GM23338 (cell line): ENCODE measurements around the gene FAM118B. TPM values are rescaled to one million over a fixed set of nuclear protein-coding genes. Genes with fewer than 3 reads are reported as not detected.

Experiments used
- ATAC-seq: fragments of 200-7000 bp; cut with Tn5 transposase; 3 replicates; pipeline ENCODE4 v1.9.1; 2020
- DNase-seq: peaks from one replicate; pipeline ENCODE4 v3.0.0-alpha.2; 2015; ENCODE audit warnings: low spot score
- H2AFZ ChIP-seq: fragments of 200-600 bp; sonication (generic); 2 replicates; pipeline ENCODE4 v1.8.0; 2016; ENCODE audit warnings: antibody characterized with exemption, mild to moderate bottlenecking, moderate library complexity
- H3F3A ChIP-seq: fragments of 200-600 bp; sonication (generic); replicated peaks from 2 replicates; pipeline ENCODE4 v1.8.0; 2017; ENCODE audit warnings: antibody characterized with exemption, mixed run types, low read depth
- H3K27ac ChIP-seq: fragments of 200-600 bp; sonication (generic); 2 replicates; pipeline ENCODE4 v1.6.1; 2016; ENCODE audit warnings: low read depth
- H3K27me3 ChIP-seq: fragments of 200-600 bp; sonication (generic); 2 replicates; pipeline ENCODE4 v1.8.0; 2016; ENCODE audit warnings: mild to moderate bottlenecking, mixed run types, moderate library complexity; ENCODE audit not compliant: insufficient read depth
- H3K36me3 ChIP-seq: fragments of 200-600 bp; sonication (generic); 2 replicates; pipeline ENCODE4 v1.8.0; 2016; ENCODE audit warnings: mild to moderate bottlenecking; ENCODE audit not compliant: insufficient read depth
- H3K4me1 ChIP-seq: fragments of 200-600 bp; sonication (generic); 2 replicates; pipeline ENCODE4 v1.8.0; 2016; ENCODE audit warnings: mild to moderate bottlenecking, moderate library complexity; ENCODE audit not compliant: insufficient read depth
- H3K4me2 ChIP-seq: fragments of 200-600 bp; sonication (generic); 2 replicates; pipeline ENCODE4 v1.7.1; 2017; ENCODE audit warnings: mixed run types
- H3K4me3 ChIP-seq: fragments of 200-600 bp; sonication (generic); 2 replicates; pipeline ENCODE4 v1.6.1; 2016; ENCODE audit warnings: mixed run types
- H3K79me2 ChIP-seq: fragments of 200-600 bp; sonication (generic); replicated peaks from 2 replicates; pipeline ENCODE4 v1.8.0; 2017; ENCODE audit warnings: mild to moderate bottlenecking; ENCODE audit not compliant: insufficient read depth
- H3K9me2 ChIP-seq: fragments of 200-600 bp; sonication (generic); 2 replicates; pipeline ENCODE4 v1.8.0; 2017; ENCODE audit not compliant: insufficient read depth
- H4K20me1 ChIP-seq: fragments of 200-600 bp; sonication (generic); replicated peaks from 2 replicates; pipeline ENCODE4 v1.8.0; 2017; ENCODE audit warnings: mild to moderate bottlenecking; ENCODE audit not compliant: insufficient read depth
- H3K27ac Mint-ChIP-seq: 2 replicates; pipeline ENCODE4 v1.8.0; 2020; ENCODE audit warnings: inconsistent platforms, mild to moderate bottlenecking, moderate library complexity, mixed read lengths
- H3K27me3 Mint-ChIP-seq: 3 replicates; pipeline ENCODE4 v1.8.0; 2022; ENCODE audit warnings: low read depth, mild to moderate bottlenecking, moderate library complexity, mixed read lengths, inconsistent platforms; ENCODE audit not compliant: insufficient read depth, poor library complexity
- H3K36me3 Mint-ChIP-seq: 3 replicates; pipeline ENCODE4 v1.8.0; 2021; ENCODE audit warnings: low read depth, mild to moderate bottlenecking, inconsistent platforms, moderate library complexity, mixed read lengths
- H3K4me1 Mint-ChIP-seq: 3 replicates; pipeline ENCODE4 v1.8.0; 2020; ENCODE audit warnings: mild to moderate bottlenecking, inconsistent platforms, mixed read lengths
- H3K4me3 Mint-ChIP-seq: 3 replicates; pipeline ENCODE4 v1.8.0; 2021; ENCODE audit warnings: moderate library complexity, mild to moderate bottlenecking, inconsistent platforms, mixed read lengths
- H3K9me3 Mint-ChIP-seq: 3 replicates; pipeline ENCODE4 v1.8.0; 2020; ENCODE audit warnings: moderate library complexity, mild to moderate bottlenecking, inconsistent platforms, mixed read lengths
- CTCF ChIP-seq, 2 experiments: fragments of 200-600 bp in 1 of 2; sonication (generic) in 1 of 2; conservative IDR thresholded peaks; 2 replicates each; pipeline versions ENCODE4 v1.5.1 to v1.6.1; 2016 to 2017; ENCODE audit warnings: antibody characterized with exemption in 2 of 2, low read depth in 2 of 2, mild to moderate bottlenecking in 2 of 2, moderate library complexity in 1 of 2
- ETS1 ChIP-seq: IDR thresholded peaks from 2 replicates; pipeline ENCODE4 v1.6.1; 2016; ENCODE audit warnings: antibody characterized with exemption
- EZH2 ChIP-seq: fragments of 200-600 bp; sonication (generic); IDR thresholded peaks from one replicate; pipeline ENCODE4 v1.8.0; 2017; ENCODE audit warnings: antibody characterized with exemption, mild to moderate bottlenecking, low read depth; ENCODE audit not compliant: unreplicated experiment
- EZH2phosphoT487 ChIP-seq: fragments of 200-600 bp; sonication (generic); IDR thresholded peaks from one replicate; pipeline ENCODE4 v1.8.1; 2018; ENCODE audit warnings: antibody characterized with exemption; ENCODE audit not compliant: unreplicated experiment
- POLR2AphosphoS5 ChIP-seq: IDR thresholded peaks from 2 replicates; pipeline ENCODE4 v1.6.1; 2016; ENCODE audit warnings: antibody characterized with exemption, low read depth
- STAT1 ChIP-seq: IDR thresholded peaks from one replicate; pipeline ENCODE4 v1.6.1; 2016; ENCODE audit warnings: antibody characterized with exemption; ENCODE audit not compliant: unreplicated experiment
- ZNF114 ChIP-seq: fragments of 250-450 bp; sonication (Bioruptor Pico); IDR thresholded peaks from 2 replicates; pipeline ENCODE4 v1.5.0; 2020; ENCODE audit warnings: mild to moderate bottlenecking, moderate library complexity
- ZNF462 ChIP-seq: fragments of 250-450 bp; sonication (Bioruptor Pico); IDR thresholded peaks from 2 replicates; pipeline ENCODE4 v1.5.0; 2020; ENCODE audit warnings: mild to moderate bottlenecking, moderate library complexity
- polyA plus RNA-seq: library from polyadenylated mRNA; unstranded; fragments of >200 nt; fragmentation: Nextera tagmentation; extraction: Ambion mirVana; gene quantifications from 2 replicates; pipeline ENCODE4 v1.2.1, GENCODE V29; 2016
- total RNA-seq: library from RNA; depleted of rRNA; stranded (reverse); fragments of >200 nt; shearing (Covaris generic); gene quantifications from 2 replicates; pipeline ENCODE4 v1.2.3, GENCODE V29; 2014

FAM118B gene
- total and polyA plus RNA-seq, 2 experiments from 2014 or later: 33.7 to 43.4 TPM

DNA sequence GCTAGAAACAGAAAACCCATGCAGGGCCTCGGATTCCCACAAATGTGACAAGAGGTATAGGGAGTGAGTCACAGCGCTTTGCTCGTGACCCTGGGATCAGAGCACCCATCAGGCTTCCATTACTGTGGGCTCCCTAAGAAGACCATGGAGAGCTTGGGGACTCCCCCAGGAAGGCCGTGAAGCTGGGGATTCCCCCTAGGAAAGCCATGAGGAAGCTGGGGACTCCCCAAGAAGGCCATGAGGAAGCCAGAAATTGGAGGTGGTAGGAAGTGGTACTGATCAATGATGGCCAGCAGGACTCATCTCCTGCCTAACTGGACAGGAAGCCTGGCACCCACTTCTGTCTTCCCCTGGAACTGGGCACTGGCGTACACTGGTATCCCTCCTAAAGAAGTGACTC, 82.1 kb downstream of the FAM118B start (continued):
- TF ChIP-seq ZNF462 (CRISPR knock-in tag) (no peak), ETS1 (no peak), EZH2 (no peak), POLR2AphosphoS5 (no peak)

DNA sequence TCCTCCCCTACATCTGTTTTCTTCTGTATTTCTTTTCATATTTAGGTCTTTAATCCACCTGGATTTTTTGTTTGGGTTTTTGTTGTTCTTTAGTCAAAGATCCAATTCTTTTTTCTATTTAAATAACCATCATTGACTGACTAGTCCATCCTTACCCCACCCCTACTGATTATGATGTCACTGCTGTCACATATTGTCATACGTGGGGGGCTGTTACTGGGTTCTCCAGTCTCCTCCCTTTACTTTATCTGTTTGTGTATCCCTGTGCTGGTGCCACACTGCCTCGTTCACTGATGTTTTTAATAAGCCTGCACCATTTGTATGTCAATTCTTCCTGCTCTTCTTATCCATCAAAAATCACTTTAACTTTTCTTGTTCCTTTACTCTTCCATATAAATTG, 85.4 kb downstream of the FAM118B start:
- ATAC-seq: no peak
- TF ChIP-seq POLR2AphosphoS5 (no peak), ZNF114 (CRISPR knock-in tag) (no peak), CTCF (conservative IDR thresholded peaks at IDR 0.05; ENCODE audit: low read depth in 2 of 2) (no peak), EZH2phosphoT487 (no peak), STAT1 (no peak)
- no peaks in the 10 kb centered on the region for H3K9me3 Mint-ChIP-seq
- Histone ChIP-seq H3K36me3 (no peaks in the 10 kb centered on the region; the same call in 1 of the 2 replicates), H3K9me2 (no peaks in the 10 kb centered on the region), H4K20me1 (no peaks in the 10 kb centered on the region; the same call in 1 of the 2 replicates), H3K4me3 (no peak overlapping the region), H3K4me2 (no peak overlapping the region), H3F3A (peaks cover 8% of the 10 kb centered on the region; the same call in 1 of the 2 replicates), H3K27ac (no peak overlapping the region), H3K27me3 (no peaks in the 10 kb centered on the region), H2AFZ (no peak overlapping the region), H3K79me2 (peaks cover 4% of the 10 kb centered on the region; the same call in 1 of the 2 replicates), H3K4me1 (no peaks in the 10 kb centered on the region)
- no peak for DNase-seq
- no peaks in the 10 kb centered on the region for H3K27me3 Mint-ChIP-seq
- no peak overlapping the region for H3K4me3 Mint-ChIP-seq
- H3K27ac Mint-ChIP-seq: no peak overlapping the region
- H3K36me3 Mint-ChIP-seq: peaks cover 26% of the 10 kb centered on the region
- H3K4me1 Mint-ChIP-seq: no peaks in the 10 kb centered on the region
